Upper lobe of left lung (tissue), 6 donors: ENCODE results near the gene U2AF1. TPM values are rescaled to one million over a fixed set of nuclear protein-coding genes. Genes with fewer than 3 reads are reported as not detected.
"Not testable (repeated sequence)": the region's sequence is repeated elsewhere in the genome, so short reads cannot be mapped to it uniquely, and the experiment has no call there.

Experiments
- ATAC-seq, 2 donors: fragments of 200-7000 bp; cut with Tn5 transposase; one replicate each; pipeline ENCODE4 v1.9.1; 2022; ENCODE audit warnings: mild to moderate bottlenecking in 2 of 2, moderate library complexity in 2 of 2; ENCODE audit not compliant: low FRiP score in 2 of 2
- DNase-seq, 2 donors: peaks; one replicate each; pipeline ENCODE4 v3.0.0-alpha.2; 2019 to 2020
- H3K27ac ChIP-seq, 4 donors: fragments of 200-600 bp; sonication (generic); one replicate each; pipeline ENCODE4 v1.5.1; 2016 to 2019
- H3K27me3 ChIP-seq, 4 donors: fragments of 200-600 bp; sonication (generic); one replicate each; pipeline ENCODE4 v1.5.1; 2017 to 2019
- H3K36me3 ChIP-seq, 4 donors: fragments of 200-600 bp; sonication (generic); one replicate each; pipeline ENCODE4 v1.5.1; 2016 to 2019
- H3K4me1 ChIP-seq, 4 donors: fragments of 200-600 bp; sonication (generic); one replicate each; pipeline ENCODE4 v1.5.1; 2018 to 2019
- H3K4me3 ChIP-seq, 4 donors: fragments of 200-600 bp; sonication (generic); one replicate each; pipeline ENCODE4 v1.5.1; 2017 to 2019; ENCODE audit warnings: mild to moderate bottlenecking in 2 of 4, moderate library complexity in 1 of 4
- H3K9me3 ChIP-seq, 4 donors: fragments of 200-600 bp; sonication (generic); one replicate each; pipeline ENCODE4 v1.5.1; 2018 to 2019
- WGBS, 2 donors: methylation state at CpG; one replicate each; pipeline ENCODE4 v1.1.5; 2017 to 2018; 5-methylcytosine and 5-hydroxymethylcytosine counted together
- total RNA-seq, 6 donors: library from RNA; depleted of rRNA in 4 of 6; stranded (reverse); fragments of >200 nt in 4 of 6; gene quantifications; one replicate each; pipeline versions ENCODE4 v1.1.0 to v1.2.1, GENCODE V29; 2016 to 2021
- donor health status: DM: no; HTN: no; CAD: no; lungs with moderate emphysema.
- donor health status: DM: no; HTN: yes; CAD: no; lungs with severe emphysema.

U2AF1 gene
- total RNA-seq, 6 donors from 2014 or later = 8.9 to 78.6 (median 58.1) TPM

DNA sequence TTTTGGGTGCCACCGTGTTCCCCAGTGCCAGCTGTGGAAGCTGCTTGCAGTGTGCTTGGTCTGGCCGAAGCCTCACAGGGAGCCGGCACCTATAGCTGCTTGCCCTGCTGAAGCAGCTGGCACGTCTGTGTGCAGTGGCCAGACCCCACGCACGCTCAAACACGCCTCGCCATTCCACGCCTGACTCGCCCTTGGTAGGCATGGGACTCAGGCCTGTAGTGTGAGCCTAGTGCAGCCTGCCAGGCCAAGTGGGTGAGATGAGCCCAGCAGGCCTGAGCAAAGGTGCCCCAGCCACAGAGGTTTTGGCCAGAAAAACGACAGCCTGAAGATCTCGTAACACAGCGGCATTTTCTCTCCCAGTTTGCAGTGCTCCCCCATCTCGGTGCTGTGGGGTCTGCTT, 64.1 kb downstream of the U2AF1 start:
- 88 to 100% methylated on average over 1 to 2 of the region's 14 CpGs for WGBS, 2 donors
- H3K36me3 ChIP-seq, ATAC-seq, H3K4me3 ChIP-seq, H3K27ac ChIP-seq, H3K9me3 ChIP-seq, H3K27me3 ChIP-seq, DNase-seq, H3K4me1 ChIP-seq: not testable (repeated sequence)

Other genes with a start within 250 kb of the U2AF1 start
- gene WDR4, start 228.0 kb downstream of the U2AF1 start, total RNA-seq = 10 to 100 TPM; 10.2 to 49.2 (median 18.6) TPM
- gene NDUFV3, start 214.3 kb downstream of the U2AF1 start, total RNA-seq = 10 to 100 TPM; 33.7 to 97.4 (median 44.9) TPM
- gene ERVH48-1, start 181.9 kb downstream of the U2AF1 start, total RNA-seq = under 1 TPM in 4 of 6 donors, not detected in 2; 0.09 to 0.33 (median 0.15) TPM
- gene PKNOX1, start 133.0 kb downstream of the U2AF1 start, total RNA-seq = 10 to 100 TPM in 5 of 6 donors, 1 to 10 TPM in 1; 9.7 to 54.5 (median 11.5) TPM
- 10 to 100 TPM; 29.7 to 80.8 (median 57.7) TPM for gene CBS, start 31.7 kb downstream of the U2AF1 start, total RNA-seq
- gene CRYAA, start 61.4 kb upstream of the U2AF1 start, total RNA-seq = not detected